Chondrocyte (in vitro differentiated cells): ENCODE data around the gene MTUS2. TPM values are rescaled to one million over a fixed set of nuclear protein-coding genes. Genes with fewer than 3 reads are reported as not detected.
"Not testable (repeated sequence)": the region's sequence is repeated elsewhere in the genome, so short reads cannot be mapped to it uniquely, and the experiment has no call there.

ENCODE experiments used
- DNase-seq: peaks from one replicate; pipeline ENCODE4 v3.0.0; 2021; ENCODE audit warnings: mixed read lengths, low spot score
- H3K27ac Mint-ChIP-seq: one replicate; pipeline ENCODE4 v1.8.0; 2021; ENCODE audit warnings: mild to moderate bottlenecking, moderate library complexity, mixed read lengths; ENCODE audit not compliant: unreplicated experiment
- H3K27me3 Mint-ChIP-seq: 2 replicates; pipeline ENCODE4 v1.8.0; 2021; ENCODE audit warnings: low read depth, mixed read lengths
- H3K36me3 Mint-ChIP-seq: 2 replicates; pipeline ENCODE4 v1.8.0; 2021; ENCODE audit warnings: low read depth, mixed read lengths
- H3K4me1 Mint-ChIP-seq: 2 replicates; pipeline ENCODE4 v1.8.0; 2021; ENCODE audit warnings: low read depth, mild to moderate bottlenecking, mixed read lengths
- H3K4me3 Mint-ChIP-seq: one replicate; pipeline ENCODE4 v1.8.0; 2021; ENCODE audit warnings: mild to moderate bottlenecking, moderate library complexity, mixed read lengths; ENCODE audit not compliant: unreplicated experiment
- H3K9me3 Mint-ChIP-seq: 2 replicates; pipeline ENCODE4 v1.8.0; 2021; ENCODE audit warnings: low read depth, mixed read lengths
- total RNA-seq: library from RNA; stranded (reverse); gene quantifications from 3 replicates; pipeline ENCODE4 v1.2.1, GENCODE V29; 2021
- TF ChIP-seq, protein P1 (sequence below): fragments of 200-600 bp; sonication (generic); IDR thresholded peaks from 2 replicates; pipeline ENCODE4 v1.5.0; 2021; ENCODE audit warnings: antibody characterized with exemption, mild to moderate bottlenecking, moderate library complexity

MTUS2 gene
- total RNA-seq, 1 donor from 2014 or later, result 1.2 TPM

- H3K9me3 Mint-ChIP-seq, result peaks cover 24% of the 10 kb centered on the region
- no peak overlapping the region for H3K27ac Mint-ChIP-seq
- no peak overlapping the region for H3K4me3 Mint-ChIP-seq
- no peaks in the 10 kb centered on the region for H3K4me1 Mint-ChIP-seq
- no peaks in the 10 kb centered on the region for H3K36me3 Mint-ChIP-seq
- DNase-seq, result no peak
- H3K27me3 Mint-ChIP-seq, result peaks cover 8% of the 10 kb centered on the region
- TF ChIP-seq, protein P1, sequence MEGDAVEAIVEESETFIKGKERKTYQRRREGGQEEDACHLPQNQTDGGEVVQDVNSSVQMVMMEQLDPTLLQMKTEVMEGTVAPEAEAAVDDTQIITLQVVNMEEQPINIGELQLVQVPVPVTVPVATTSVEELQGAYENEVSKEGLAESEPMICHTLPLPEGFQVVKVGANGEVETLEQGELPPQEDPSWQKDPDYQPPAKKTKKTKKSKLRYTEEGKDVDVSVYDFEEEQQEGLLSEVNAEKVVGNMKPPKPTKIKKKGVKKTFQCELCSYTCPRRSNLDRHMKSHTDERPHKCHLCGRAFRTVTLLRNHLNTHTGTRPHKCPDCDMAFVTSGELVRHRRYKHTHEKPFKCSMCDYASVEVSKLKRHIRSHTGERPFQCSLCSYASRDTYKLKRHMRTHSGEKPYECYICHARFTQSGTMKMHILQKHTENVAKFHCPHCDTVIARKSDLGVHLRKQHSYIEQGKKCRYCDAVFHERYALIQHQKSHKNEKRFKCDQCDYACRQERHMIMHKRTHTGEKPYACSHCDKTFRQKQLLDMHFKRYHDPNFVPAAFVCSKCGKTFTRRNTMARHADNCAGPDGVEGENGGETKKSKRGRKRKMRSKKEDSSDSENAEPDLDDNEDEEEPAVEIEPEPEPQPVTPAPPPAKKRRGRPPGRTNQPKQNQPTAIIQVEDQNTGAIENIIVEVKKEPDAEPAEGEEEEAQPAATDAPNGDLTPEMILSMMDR, result no peak
Observed at GRCh38 chr13:29187584-29187983, 367.4 kb downstream of the MTUS2 start.

- no peaks in the 10 kb centered on the region for H3K4me1 Mint-ChIP-seq
- TF ChIP-seq, protein P1, result no peak
- H3K27me3 Mint-ChIP-seq, result no peaks in the 10 kb centered on the region
- H3K27ac Mint-ChIP-seq, result no peak overlapping the region
- peak; percentile 79 for DNase-seq
- H3K4me3 Mint-ChIP-seq, result no peak overlapping the region
- peaks cover 18% of the 10 kb centered on the region for H3K9me3 Mint-ChIP-seq
- H3K36me3 Mint-ChIP-seq, result no peaks in the 10 kb centered on the region
Observed at GRCh38 chr13:29190298-29190697, 370.2 kb downstream of the MTUS2 start.

DNA sequence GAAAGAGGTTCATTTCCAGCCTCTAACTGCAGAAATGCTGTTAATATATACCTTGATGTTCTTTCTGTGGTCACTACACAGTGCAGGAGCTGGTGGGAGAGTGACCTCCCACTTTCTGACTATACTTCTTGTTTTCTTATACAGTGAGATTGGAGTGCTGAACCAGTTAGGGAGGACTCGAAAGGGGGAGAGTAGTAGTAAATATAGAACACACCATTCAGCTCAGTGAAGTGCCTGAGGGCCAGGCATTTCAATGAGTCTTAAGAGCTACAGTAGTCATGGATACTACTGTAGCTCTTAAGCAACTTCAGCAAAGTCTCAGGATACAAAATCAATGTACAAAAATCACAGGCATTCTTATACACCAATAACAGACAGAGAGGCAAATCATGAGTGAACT, 372.9 kb downstream of the MTUS2 start:
- H3K36me3 Mint-ChIP-seq, result no peaks in the 10 kb centered on the region
- H3K4me1 Mint-ChIP-seq, result no peaks in the 10 kb centered on the region
- H3K27me3 Mint-ChIP-seq, result no peaks in the 10 kb centered on the region
- no peak overlapping the region for H3K27ac Mint-ChIP-seq
- TF ChIP-seq, protein P1, result no peak
- no peak overlapping the region for H3K4me3 Mint-ChIP-seq
- no peak for DNase-seq
- H3K9me3 Mint-ChIP-seq, result peaks cover 24% of the 10 kb centered on the region

- Mint-ChIP-seq H3K4me1 (no peaks in the 10 kb centered on the region), H3K36me3 (no peaks in the 10 kb centered on the region), H3K27me3 (no peaks in the 10 kb centered on the region), H3K9me3 (peaks cover 35% of the 10 kb centered on the region), H3K4me3 (no peak overlapping the region), H3K27ac (no peak overlapping the region)
- TF ChIP-seq, protein P1, result no peak
- DNase-seq, result no peak
Observed at GRCh38 chr13:29195456-29195855, 375.3 kb downstream of the MTUS2 start.

DNA sequence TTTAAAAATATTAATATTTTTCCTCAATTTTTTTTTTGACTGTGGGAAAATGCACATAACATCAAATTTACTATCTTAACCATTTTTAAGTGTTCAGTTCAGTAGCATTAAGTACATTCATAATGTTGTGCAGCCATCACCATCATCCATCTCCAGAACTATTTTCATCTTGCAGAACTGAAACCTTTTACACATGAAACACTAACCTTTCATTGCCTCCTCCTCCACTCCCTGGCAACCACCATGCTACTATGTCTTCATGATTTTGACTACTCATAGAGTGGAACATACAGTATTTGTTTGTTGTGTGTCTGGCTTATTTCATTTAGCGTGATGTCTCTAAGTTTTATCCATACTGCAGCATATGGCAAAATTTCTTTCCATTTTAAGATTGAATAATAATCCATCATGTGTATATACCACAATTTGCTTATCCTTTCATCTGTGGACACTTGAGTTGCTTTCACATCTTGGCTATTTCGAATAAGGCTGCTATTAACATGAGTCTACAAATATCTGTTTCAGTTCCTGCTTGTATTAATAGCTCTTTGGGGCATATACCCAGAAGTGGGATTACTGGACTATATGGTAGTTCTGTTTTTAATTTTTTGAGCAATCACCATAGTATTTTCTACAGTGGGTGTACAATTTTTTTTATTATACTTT, 376.4 kb downstream of the MTUS2 start:
- no peaks in the 10 kb centered on the region for H3K4me1 Mint-ChIP-seq
- no peaks in the 10 kb centered on the region for H3K27me3 Mint-ChIP-seq
- peaks cover 38% of the 10 kb centered on the region for H3K9me3 Mint-ChIP-seq
- DNase-seq, result no peak
- H3K27ac Mint-ChIP-seq, result no peak overlapping the region
- no peak overlapping the region for H3K4me3 Mint-ChIP-seq
- TF ChIP-seq, protein P1, result no peak
- no peaks in the 10 kb centered on the region for H3K36me3 Mint-ChIP-seq

DNA sequence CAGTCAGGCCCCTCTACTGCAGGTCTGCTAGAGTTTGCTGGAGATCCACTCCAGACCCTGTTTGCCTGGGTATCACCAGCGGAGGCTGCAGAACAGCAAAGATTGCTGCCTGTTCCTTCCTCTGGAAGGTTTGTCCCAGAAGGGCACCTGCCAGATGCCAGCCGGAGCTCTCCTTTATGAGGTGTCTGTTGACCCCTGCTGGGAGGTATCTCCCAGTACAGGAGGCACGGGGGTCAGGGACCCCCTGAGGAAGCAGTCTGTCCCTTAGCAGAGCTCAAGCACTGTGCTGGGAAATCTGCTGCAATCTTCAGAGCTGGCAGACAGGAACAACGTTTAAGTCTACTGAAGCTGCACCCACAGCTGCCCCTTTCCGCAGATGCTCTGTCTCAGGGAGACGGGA, 382.6 kb downstream of the MTUS2 start:
- H3K4me3 Mint-ChIP-seq, DNase-seq, H3K27me3 Mint-ChIP-seq, H3K4me1 Mint-ChIP-seq, H3K27ac Mint-ChIP-seq, H3K36me3 Mint-ChIP-seq: not testable (repeated sequence)
- peaks cover 34% of the 10 kb centered on the region for H3K9me3 Mint-ChIP-seq
